ENCODE measurements around the gene TMEM214.
A peak's percentile ranks its signal among the peaks of the same experiment; 100 is the strongest.

The TMEM214 gene, protein sequence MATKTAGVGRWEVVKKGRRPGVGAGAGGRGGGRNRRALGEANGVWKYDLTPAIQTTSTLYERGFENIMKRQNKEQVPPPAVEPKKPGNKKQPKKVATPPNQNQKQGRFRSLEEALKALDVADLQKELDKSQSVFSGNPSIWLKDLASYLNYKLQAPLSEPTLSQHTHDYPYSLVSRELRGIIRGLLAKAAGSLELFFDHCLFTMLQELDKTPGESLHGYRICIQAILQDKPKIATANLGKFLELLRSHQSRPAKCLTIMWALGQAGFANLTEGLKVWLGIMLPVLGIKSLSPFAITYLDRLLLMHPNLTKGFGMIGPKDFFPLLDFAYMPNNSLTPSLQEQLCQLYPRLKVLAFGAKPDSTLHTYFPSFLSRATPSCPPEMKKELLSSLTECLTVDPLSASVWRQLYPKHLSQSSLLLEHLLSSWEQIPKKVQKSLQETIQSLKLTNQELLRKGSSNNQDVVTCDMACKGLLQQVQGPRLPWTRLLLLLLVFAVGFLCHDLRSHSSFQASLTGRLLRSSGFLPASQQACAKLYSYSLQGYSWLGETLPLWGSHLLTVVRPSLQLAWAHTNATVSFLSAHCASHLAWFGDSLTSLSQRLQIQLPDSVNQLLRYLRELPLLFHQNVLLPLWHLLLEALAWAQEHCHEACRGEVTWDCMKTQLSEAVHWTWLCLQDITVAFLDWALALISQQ

GRCh38 chr2:27032495-27033252 is at the start of gene TMEM214:
TSS of gene TMEM214 (plus strand) at chr2:27032965. CDS start at chr2:27033016, 51 bp downstream.
- peak; percentile 63 for DNase-seq

DNA sequence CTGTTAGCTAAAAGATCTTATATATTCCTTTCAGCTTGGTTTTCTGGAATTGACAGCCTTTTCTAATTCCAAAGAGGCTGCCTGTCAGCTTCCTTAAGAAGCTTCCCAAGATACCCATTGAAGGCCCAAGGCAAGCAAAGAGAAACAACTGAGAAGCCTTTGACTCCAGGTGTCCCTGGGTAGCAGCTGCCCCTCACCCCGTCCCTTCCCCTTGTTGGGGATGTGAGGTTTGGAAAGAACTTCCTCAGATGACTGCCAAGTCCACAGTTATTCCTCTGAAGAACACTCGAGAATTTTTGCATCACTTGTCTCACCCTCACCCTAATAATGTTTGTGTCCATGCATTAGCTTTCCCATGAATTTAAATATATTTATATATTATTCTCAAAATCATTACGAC is 49.0 kb upstream of the TMEM214 start:
- no peak for DNase-seq

DNA sequence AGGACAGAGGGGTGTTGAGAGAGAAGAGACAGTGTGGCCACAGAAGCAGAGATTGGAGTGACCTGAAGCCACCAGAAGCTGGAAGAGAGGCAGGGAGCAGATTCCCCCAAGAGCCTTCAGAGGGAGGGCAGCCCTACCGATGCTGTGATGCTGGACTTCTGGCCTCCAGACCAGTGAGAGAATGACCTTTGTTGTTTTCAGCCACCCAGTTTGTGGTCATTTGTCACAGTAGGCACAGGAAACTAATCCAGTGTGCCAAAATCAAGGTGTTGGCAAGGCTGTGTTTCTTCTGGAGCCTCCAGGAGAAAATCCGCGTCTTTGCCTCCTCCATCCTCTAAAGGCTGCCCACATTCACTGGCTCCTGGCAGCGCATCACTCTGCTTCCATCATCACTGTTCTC is 47.0 kb upstream of the TMEM214 start:
- no peak for DNase-seq

- DNase-seq: no peak
Measured at GRCh38 chr2:26986576-26986975, 46.2 kb upstream of the TMEM214 start.

DNA sequence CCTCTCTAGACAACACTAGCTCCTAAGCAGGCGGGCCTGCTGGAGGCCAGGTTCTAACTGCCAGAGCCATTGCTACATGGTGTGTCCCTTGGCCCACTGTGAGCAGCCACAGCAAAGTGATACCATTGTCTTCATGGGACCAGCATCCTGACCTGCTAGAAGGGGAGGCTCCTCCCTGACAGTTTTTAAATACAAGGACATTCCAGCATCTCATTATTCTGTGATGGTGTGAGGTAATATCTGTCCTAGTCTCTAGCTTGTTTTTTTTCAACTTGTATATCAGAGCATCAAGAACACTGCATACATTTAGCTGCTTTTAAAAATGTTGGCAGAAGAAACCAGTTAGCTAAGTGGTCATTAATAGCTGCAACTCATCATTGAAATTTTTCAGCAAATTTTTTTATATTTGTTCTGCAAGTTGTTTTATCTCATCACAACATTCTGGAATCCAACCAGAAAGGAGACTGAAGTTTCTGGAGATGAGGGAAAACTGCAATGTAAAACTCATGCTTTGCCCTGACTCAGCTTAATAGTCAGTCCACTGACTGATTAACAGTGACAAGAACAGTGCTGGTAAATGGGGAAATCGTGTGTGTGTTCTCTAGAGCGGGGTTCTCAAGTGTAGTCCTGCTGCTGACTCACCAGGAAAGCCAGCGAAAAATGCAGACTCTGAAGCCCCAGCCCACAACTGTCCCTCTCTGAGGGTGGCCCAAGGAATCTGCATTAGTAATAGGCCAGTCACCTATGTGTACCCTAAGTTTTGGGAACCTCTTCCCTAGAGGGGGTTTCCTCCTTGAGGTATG is 44.5 kb upstream of the TMEM214 start:
- no peak for DNase-seq

- no peak for DNase-seq
Measured at GRCh38 chr2:26989156-26989555, 43.6 kb upstream of the TMEM214 start.

DNA sequence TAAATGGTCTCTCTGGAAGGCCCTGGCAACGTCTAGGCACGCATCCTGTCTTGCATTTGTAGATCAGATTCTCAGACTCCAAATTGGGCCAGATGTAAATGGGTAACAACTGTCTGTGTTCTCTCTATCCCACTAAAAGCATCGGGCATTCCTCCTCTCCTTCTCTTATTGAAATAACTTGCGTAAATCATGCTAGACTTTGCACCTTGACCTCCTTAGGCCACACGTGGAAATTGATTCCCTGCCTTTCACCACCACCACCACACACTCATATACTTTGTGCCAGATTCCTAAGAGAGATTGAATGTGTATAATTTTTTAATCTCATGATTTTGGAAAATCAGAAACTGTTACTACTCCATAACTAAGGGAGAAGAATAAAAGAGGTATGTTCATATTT is 41.0 kb upstream of the TMEM214 start:
- DNase-seq: no peak

- no peak for DNase-seq
Measured at GRCh38 chr2:26993768-26994167, 39.0 kb upstream of the TMEM214 start.

DNA sequence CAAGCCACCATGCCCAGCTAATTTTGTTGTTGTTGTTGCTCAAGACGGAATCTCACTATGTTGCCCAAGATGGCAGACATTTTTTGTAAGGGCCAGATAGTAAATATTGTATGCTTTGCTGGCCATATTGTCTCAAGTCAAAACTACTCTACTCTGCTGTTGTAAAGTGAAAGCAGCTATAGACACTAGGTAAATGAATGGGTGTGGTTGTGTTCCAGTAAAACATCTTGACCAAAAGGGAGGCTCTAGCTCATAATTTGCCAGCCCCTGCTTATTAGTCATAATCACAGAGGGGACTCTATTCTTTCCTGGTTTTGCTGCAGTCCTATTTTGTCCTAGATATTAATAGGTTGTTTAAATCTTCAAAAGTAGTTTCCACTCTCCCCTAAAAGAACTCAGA is 37.8 kb upstream of the TMEM214 start:
- no peak for DNase-seq

- DNase-seq: no peak
Measured at GRCh38 chr2:26997394-26997793, 35.4 kb upstream of the TMEM214 start.

DNA sequence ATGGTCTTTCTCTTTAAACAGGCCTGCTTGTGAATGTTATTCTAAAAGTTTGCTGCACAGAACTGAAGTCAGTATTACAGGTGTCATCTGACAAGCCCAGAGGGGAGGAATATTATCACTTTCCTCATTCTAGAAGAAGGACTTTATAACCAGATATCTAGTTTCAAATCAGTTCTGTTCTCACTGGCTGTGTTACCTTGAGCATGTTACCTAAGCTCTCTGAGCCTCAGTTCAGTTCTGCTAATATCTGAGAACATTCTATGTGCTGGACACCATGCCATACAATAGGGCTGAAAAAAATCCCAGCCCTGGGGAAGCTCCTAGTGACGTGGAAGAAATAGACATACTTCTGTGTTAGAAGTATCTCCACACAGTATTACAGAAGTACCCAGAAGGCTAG is 34.4 kb upstream of the TMEM214 start:
- DNase-seq: no peak

DNA sequence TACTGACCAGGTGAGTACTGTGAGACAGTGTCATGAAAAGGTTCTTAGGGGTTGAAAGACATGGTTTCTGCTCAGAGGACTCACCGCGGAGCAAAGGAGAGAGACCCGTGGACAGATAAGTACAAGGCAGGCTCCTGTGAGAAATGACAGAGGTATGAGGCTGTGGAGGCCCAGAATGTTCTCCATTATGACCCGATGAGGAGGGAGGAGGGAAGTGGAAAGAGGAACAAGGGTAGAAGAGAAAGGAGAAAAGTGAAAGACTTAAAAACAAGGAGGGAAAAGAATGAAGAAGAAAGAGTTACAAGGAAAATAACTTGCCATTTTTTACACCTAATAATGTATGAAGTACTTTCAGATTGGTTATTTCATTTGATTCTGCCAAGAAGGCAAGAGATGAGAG is 32.5 kb upstream of the TMEM214 start:
- DNase-seq: no peak

GRCh38 chr2:27000995-27001394 is 31.8 kb upstream of the TMEM214 start:
- DNase-seq: no peak

- DNase-seq: no peak
Measured at GRCh38 chr2:27001950-27002349, 30.8 kb upstream of the TMEM214 start.

GRCh38 chr2:27003007-27003406 is 29.8 kb upstream of the TMEM214 start:
- peak; percentile 62 for DNase-seq

- DNase-seq: no peak
Measured at GRCh38 chr2:27003857-27004256, 28.9 kb upstream of the TMEM214 start.

DNA sequence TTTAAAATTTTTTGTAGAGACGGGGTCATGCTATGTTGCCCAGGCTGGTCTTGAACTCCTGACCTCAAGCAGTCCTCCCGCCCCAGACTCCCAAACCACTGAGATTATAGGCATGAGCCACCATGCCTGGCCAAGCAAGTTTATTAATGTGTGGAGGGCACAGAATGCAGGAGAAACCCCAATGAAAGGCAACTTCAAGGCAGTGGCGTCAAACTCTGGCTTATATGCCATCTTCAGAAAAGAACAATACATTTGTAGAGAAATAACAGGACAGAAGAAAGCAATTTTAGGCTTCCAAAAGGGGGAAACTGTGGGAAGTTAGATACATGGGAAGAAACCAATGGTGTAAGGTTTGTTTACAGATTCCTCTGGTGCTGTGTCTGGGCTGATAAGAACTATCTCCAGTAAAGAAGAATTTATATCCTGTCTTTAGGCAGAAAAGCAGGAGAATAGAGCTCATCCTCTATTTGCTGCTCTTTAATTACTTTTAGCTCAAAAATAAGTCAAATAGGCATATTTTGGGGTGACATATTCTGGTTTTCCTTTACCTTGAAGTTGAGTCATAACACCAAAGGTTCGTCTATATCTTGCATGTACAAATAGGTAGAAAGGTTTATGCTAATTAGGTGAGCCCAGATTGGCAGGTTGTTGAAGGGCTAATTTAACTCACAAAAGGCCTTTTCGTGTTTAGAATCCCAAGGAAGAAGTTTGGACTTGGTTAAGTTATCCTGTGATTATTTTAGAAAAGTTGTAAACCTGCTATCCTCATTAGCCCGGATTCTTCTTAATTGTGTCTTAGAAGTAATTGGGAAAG is 26.0 kb upstream of the TMEM214 start:
- no peak for DNase-seq

DNA sequence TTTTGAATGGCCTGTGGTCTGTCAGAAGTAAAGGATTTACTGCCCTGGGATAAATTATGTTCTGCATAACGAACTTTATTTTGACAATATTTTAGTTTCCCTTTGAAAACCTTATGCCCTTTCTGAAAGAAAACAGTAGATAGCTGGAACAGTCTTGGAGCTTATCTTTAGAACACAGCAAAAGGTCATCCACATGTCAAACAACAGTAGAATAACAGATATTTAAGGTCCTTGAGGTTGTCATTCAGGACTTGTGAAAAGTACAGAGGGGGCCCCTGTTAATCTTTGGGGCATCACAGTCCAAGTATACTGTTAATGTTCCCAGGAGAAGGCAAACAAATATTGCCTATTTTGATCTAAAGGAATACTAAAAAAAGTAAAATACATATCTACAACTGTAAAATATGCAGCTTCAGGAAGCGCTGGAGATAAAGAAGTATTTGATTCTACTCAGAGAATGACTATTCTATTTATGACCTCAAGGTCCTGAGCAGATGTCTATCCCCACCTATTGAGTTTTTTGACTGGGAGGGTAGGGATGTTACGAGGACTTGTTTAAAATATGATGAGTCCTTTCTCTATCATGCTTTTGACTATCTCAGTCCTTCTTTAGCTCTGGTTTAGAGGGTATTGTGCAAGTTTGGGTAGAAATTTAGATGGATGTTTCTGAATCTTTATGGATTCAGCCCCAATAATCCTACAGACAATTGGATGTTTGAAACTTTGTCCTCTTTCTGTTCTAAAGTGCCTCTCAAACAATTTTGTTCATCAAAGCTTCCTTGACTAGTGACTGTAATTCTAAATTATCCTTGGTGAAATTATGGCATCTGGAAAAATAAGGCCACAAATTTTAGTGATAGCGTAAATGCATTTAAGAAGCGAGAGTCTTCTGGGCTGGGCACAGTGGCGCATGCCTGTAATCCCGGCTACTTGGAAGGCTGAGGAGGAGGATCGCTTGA is 25.1 kb upstream of the TMEM214 start:
- no peak for DNase-seq

DNA sequence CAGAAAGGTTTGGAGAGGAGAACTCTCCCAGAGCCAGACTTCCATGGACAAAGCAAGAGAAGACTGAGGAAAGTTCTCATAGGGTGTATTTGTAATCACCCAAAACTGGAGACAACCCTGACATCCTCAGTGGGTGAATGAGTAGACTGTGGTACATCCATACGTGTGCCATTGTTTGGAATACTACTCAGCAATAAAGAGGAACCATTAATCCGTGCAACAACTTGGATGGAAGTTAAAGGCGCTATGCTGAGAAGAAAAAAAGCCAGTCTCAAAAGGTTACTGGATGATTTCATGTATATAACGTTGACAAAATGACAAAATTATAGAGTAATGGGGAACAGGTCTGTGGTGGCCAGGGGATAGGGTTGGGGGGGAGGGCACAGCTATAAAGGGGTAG is 24.1 kb upstream of the TMEM214 start:
- no peak for DNase-seq

DNA sequence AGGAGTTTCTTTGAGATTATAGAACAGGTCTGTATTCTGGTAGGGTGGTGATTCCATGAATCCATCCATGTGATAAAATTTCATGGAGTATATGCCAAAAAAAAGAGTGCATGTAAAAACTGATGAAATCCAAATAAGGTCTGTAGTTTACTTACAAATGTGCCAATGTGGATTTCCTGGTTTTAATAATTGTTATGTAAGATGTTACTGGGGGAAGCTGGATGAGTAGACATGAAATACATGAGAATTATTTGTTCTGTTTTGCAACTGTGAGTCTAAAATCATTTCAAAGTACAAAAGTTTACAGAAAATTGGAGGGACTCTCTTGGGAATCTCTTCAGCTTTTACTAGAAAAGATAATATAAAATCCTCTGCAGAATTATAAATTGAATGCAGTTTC is 23.7 kb upstream of the TMEM214 start:
- no peak for DNase-seq

GRCh38 chr2:27009716-27010115 is 23.0 kb upstream of the TMEM214 start:
- no peak for DNase-seq

Data from NCI-H526 treated with DMSO at 0.1 percent for 48 hours (cell line).